Activated CD4-positive, alpha-beta T cell treated with anti-CD3 and anti-CD28 coated beads, Interleukin-2, Interleukin-4, amounts not matched to agents 100 ng/mL and 50 ng/mL, durations not matched to agents 16 hours and 8 hours (primary cell): ENCODE results near the gene TNFRSF19.

Source experiments
- DNase-seq: peaks from one replicate; pipeline ENCODE4 v3.0.0-alpha.2; 2020; ENCODE audit warnings: low spot score

Gene TNFRSF19

DNA sequence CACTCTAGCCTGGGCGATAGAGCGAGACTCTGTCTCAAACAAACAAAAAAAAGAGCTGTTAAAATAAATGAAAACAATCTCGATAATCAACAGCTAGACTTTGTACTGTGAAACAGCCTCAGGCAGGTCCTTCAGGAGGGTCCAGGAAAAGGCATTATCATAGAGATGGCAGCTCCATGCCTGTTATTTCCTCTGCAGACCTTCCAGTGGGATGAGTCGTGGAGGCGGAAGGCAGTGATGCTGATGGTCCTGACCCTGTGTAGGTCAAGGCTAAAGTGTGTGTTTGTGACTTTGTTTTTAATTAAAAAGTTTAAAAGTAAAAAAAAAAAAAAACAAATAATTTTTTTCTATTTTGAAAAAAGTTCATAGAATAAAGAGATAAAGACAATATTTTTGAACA lies 117.4 kb downstream of the TNFRSF19 start:
- DNase-seq, result no peak

GRCh38 chr13:23688336-23688735 lies 118.1 kb downstream of the TNFRSF19 start:
- DNase-seq, result no peak

DNA sequence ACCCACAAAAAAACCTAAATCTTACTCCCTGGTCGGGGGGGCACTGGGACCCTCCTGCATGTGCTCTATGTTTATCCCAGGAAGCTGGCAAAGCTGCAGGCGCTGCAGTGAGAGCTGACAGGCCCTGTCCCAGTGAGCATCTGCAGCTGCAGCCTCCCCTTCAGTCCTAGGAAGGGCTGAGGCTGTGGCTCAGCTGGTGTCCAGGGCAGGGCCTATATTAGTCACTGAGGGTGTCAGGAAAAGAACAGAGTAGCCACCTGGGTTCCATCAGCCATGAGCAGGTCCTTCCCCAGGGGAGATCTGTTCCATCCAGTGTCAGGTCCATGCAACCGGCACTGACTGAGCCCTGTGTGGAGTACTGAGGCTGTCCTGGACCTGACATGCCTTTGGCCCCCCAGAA lies 120.5 kb downstream of the TNFRSF19 start:
- no peak for DNase-seq

GRCh38 chr13:23692816-23693215 lies 122.6 kb downstream of the TNFRSF19 start:
- no peak for DNase-seq

- no peak for DNase-seq
Measured at GRCh38 chr13:23695196-23695595, 125.0 kb downstream of the TNFRSF19 start.

DNA sequence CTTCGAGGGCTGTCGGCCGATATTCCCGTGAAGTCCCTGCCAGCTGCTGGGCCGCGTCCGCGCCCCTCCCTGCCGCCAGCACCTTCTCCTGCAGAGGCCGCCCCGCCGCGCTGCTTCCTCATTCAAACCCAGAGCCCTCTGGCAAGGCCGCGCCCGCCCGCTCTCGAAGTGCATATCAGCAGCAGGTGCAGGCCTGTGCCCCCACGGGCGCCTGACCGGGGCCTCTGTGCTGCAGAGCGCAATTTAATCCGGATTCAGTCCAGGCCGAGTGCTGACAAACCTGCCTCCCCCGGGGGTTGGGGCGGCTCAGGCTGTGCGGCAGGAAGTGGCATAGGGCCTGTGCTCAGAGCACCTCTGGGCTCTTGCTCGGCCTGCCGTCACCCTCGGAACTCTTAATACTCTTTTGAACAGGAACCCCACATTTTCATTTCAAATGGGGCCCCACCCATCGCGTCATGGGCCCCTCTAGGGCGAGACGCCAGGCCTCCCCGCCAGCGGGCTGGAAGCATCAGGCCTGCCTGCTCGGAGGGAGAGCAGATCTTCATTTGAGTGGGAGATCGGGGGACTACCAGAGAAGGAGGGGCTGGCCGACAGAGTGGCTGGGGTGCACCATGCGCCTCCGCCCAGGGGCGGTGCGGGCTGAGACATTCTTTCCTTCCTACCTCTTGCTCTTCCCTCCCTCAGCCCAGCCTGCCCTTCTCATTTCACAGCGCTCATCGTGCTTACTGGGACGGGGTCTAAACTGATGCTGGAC lies 125.7 kb downstream of the TNFRSF19 start:
- DNase-seq, result peak; percentile 30

DNA sequence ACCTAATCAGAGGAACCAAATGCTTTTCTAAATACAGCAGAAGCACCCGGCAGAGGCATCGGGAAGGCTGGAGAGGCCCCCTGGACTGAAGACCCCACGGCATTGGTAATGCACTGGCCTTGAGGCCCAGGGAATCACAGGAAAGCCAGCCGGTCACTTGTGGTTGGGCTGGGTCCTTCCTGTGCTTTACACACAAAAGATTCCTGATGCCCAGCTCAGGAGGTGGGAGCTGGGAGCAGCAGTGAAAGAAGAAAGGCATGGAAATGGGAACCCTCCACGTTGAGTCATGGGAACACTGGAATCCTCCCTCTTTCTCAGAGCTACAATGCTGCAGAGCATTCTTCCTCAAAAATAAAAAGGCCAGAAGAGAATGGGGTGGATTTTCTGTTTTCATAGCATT lies 126.4 kb downstream of the TNFRSF19 start:
- DNase-seq, result no peak

DNA sequence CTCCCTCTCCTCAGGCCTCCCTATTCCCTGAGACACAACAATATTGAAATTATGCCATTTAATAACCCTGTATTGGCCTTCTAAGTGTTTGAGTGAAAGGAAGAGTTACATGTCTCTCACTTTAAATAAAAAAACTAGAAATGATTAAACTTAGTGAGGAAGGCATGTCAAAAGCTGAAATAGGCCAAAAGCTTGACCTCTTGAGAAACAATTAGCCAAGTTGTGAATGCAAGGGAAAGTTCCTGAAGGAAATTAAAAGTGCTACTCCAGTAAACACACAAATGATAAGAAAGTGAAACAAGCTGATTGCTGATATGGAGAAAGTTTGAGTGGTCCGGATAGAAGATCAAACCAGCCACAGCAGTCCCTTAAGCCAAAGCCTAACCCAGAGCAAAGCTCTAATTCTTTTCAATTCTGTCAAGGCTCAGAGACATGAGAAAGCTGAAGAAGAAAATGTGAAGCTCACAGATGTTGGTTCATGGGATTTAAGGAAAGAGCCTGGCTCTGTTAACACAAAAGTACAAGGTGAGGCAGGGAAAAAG lies 127.6 kb downstream of the TNFRSF19 start:
- DNase-seq, result no peak

DNA sequence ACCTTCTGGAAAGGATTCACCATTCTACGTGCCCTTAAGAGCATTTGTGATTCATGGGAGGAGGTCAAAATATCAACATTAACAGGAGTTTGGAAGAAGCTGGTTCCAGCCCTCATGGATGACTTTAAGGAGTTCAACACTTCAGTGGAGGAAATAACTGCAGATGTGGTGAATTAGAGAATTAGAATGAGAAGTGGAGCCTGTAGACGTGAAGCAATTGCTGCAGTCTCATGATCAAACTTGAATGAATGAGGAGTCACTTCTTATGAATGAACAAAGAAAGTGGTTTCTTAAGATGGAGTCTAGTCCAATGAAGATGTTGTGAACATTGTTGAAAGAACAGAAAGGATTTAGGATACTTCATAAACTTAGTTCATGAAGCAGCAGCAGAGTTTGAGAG lies 129.1 kb downstream of the TNFRSF19 start:
- DNase-seq, result no peak

GRCh38 chr13:23701186-23701585 lies 131.0 kb downstream of the TNFRSF19 start:
- no peak for DNase-seq

DNA sequence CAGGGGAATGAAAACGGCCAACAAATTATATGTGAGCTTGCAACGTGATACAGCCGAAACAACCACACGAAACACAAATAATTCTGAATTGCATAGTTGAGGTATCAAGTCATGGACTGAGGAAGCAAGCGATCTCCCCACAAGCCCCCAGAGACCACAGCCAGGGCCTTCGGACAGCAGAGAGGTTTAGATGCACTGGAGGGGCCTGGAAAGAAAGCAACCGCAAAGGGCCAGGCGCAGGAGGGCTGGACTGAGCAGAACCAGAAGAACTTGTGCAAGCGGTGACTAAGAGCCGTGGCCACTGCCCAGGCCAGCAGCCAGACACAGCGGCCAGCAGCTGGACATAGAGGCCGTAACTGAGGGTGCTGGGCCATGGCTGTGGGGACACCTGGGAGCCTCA lies 131.4 kb downstream of the TNFRSF19 start:
- no peak for DNase-seq

GRCh38 chr13:23703246-23703860 lies 133.1 kb downstream of the TNFRSF19 start:
- DNase-seq, result no peak

- DNase-seq, result no peak
Measured at GRCh38 chr13:23705583-23705982, 135.4 kb downstream of the TNFRSF19 start.

DNA sequence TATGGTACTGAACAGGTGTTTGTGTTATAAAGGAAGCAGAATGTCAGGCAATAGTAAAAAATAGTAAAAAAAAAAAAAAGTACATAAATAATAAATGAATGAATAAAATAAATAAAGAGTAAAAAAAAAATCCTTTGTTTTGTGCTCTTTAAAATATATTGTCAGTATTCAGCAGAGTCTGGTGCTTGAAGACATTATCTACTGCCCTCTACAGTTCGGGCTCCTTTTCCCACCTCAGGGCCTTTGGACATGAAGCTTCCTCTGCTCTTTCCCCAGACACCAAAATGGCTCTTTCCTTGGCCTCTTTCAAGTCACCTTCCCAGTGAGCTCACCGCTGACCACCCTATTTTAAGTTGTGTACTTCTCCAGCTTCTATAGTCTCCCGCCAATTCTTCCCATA lies 137.5 kb downstream of the TNFRSF19 start:
- DNase-seq, result no peak

DNA sequence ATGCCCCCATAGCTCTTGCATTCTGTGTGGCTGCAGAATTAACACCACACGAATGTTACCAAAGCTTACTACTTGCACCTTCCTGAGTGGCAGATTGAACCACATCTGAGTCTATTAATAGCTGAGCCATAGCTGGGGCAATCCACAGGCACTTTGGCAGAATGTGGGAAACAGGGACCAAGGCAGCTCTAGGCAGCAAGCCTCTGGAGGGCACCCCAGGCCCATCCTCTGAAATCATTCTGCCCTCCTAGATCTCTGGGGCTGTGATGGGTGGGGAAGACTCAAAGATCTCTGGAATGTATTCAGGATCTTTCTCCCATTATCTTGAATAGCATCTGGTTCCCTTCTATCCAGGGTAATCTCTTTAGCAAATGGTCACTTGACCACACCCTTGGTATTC lies 139.3 kb downstream of the TNFRSF19 start:
- DNase-seq, result no peak

GRCh38 chr13:23710366-23710765 lies 140.2 kb downstream of the TNFRSF19 start:
- DNase-seq, result no peak

DNA sequence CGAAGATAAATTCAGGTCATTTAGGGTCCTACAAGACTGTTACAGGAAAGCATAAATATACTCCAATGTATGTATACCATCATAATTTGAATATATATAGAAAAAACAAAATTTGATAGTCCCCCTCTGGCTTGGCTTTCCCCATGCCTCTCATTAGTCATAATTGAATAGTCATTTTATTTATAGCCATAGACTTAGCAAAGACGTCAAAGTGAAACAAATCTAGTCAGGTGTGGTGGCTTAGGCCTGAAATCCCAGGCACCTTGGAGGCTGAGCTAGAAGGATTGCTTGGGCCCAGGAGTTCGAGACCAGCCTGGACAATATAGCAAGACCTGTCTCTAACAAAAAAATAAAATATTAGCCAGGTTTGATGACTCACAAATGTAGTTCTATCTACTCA lies 141.1 kb downstream of the TNFRSF19 start:
- DNase-seq, result no peak

DNA sequence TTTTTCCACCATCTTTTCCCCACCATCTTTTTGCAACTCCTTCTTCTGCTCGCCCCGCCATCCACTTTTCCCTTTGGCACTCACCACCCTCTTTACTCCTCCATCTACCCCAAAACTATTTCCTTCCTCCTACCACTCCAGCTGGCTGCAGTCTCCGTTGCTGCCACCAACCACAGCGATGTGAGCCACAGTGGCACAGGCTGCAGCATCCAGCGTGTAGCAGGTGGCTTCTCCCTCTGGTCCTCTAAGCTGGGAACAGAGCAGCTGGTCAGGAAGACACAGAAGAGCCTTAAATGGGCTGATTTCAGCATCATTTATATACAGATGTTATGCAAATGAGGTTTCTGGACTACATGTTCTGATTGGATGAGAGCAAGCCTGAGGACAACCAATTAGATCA lies 144.5 kb downstream of the TNFRSF19 start:
- no peak for DNase-seq

DNA sequence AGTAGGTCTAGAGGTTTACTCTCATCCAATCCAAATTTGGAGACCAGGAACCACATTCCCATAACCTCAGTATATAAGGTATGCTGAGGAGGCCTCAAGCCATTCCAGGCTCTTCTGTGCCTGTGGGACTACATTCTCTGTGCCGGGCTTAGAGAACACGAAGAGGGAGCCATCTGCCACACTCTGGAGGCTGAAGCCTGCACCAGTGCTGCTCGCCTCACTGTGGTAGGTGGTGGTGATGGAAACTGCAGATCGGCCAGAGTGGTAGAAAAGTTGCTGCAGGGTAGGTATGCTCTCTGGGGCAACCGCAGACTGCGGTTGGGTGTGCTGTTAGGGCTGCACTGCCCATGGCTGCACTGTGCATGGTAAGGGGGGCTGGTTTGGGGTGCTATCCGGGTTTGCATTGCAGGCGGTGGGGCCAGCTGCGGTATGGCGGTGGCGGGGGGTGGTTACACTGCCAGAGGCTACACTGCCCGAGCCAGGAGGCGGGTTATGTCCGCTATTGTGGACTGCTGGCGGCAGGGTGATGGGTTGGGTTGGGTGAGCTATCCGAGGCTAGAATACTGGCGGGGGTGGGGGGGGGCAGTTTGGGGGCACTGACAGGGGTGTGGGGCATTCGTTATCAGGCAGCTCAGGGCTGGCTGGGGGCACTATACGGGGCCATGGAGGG lies 145.0 kb downstream of the TNFRSF19 start:
- no peak for DNase-seq

GRCh38 chr13:23715762-23716235 lies 145.6 kb downstream of the TNFRSF19 start:
- DNase-seq, result peak; percentile 28

DNA sequence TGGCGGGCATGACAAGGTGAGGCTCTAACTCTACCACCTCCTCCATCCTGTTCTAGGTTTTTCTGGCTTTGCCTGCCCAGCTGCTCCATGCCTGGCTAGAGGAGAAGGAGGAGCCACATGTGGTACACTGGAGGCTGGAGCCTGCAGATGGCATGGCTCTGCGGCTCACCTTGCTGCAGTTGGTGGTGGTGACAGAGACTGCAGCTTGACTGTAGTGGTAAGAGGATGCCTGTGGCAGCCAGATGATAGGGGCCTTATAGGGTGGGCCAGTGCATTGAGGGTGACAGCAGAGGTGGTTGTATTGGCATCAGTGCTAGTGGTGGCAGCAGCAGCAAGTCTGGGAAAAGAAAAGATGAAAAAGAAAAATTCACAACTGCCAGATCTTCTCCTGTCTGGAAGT lies 146.2 kb downstream of the TNFRSF19 start:
- DNase-seq, result no peak

- DNase-seq, result no peak
Measured at GRCh38 chr13:23718996-23719395, 148.8 kb downstream of the TNFRSF19 start.
